A549 (cell line): ENCODE data around the gene ELMOD1.

Experiments
- BHLHE40 ChIP-seq: IDR thresholded peaks from 2 replicates; pipeline ENCODE4 v1.6.1; 2012; ENCODE audit warnings: low read depth, low read length, inconsistent platforms
- CTCF ChIP-seq: fragments of >200 bp; sonication (Bioruptor Twin); formaldehyde crosslinking; IDR thresholded peaks from 3 replicates; pipeline ENCODE4 v1.5.1; 2016
- EP300 ChIP-seq, 2 experiments: fragments of >200 bp; sonication (Bioruptor Twin); formaldehyde crosslinking; IDR thresholded peaks; 2 replicates in 1 of 2; 3 replicates in 1 of 2; pipeline ENCODE4 v1.6.1; 2016 to 2017
- ZFP36 ChIP-seq: fragments of 450-650 bp; IDR thresholded peaks from 2 replicates; pipeline ENCODE4 v1.6.1; 2014; ENCODE audit warnings: borderline replicate concordance; ENCODE audit not compliant: partially characterized antibody

GRCh38 chr11:107669893-107670601 lies 79.1 kb downstream of the ELMOD1 start:
- no peak for TF ChIP-seq CTCF
- TF ChIP-seq EP300 (IDR thresholded peaks at IDR 0.05), result no peak
- no peak for TF ChIP-seq ZFP36
- TF ChIP-seq BHLHE40, result no peak
